T-helper 2 cell treated with Interferon-gamma antibody and Interleukin-4, amounts not matched to agents 5 μg/mL and 100 μg/mL, for 36 hours (primary cell): ENCODE data around the gene RBM4B.
"Not testable (repeated sequence)": the region's sequence is repeated elsewhere in the genome, so short reads cannot be mapped to it uniquely, and the experiment has no call there.

Experiments used
- DNase-seq: peaks from one replicate; pipeline ENCODE4 v3.0.0; 2021; ENCODE audit warnings: low spot score
- H3K27ac Mint-ChIP-seq: one replicate; pipeline ENCODE4 v1.8.0; 2021; ENCODE audit warnings: mild to moderate bottlenecking, mixed read lengths
- H3K27me3 Mint-ChIP-seq: one replicate; pipeline ENCODE4 v1.8.0; 2021; ENCODE audit warnings: low read depth, mixed read lengths
- H3K36me3 Mint-ChIP-seq: one replicate; pipeline ENCODE4 v1.8.0; 2021; ENCODE audit warnings: low read depth, mixed read lengths
- H3K4me1 Mint-ChIP-seq: one replicate; pipeline ENCODE4 v1.8.0; 2021; ENCODE audit warnings: low read depth, mixed read lengths
- H3K4me3 Mint-ChIP-seq: one replicate; pipeline ENCODE4 v1.8.0; 2022; ENCODE audit warnings: mild to moderate bottlenecking, moderate library complexity, mixed read lengths
- H3K9me3 Mint-ChIP-seq: one replicate; pipeline ENCODE4 v1.8.0; 2021; ENCODE audit warnings: mixed read lengths

Gene RBM4B

GRCh38 chr11:66677599-66678375 lies at the start of gene RBM4B:
Gene RBM4B (minus strand): TSS chr11:66677887. CDS start chr11:66677079, 808 bp downstream.
- no peaks in the 10 kb centered on the region for H3K27me3 Mint-ChIP-seq
- H3K4me3 Mint-ChIP-seq, result peak within 1 kb of the TSS; percentile 98
- H3K9me3 Mint-ChIP-seq, result no peaks in the 10 kb centered on the region
- H3K27ac Mint-ChIP-seq, result peak within 1 kb of the TSS; percentile 99
- peak; percentile 94 for DNase-seq
- H3K4me1 Mint-ChIP-seq, result peaks cover 32% of the 10 kb centered on the region
- peaks cover 24% of the 10 kb centered on the region for H3K36me3 Mint-ChIP-seq

- Mint-ChIP-seq H3K27me3 (peaks cover 64% of the 10 kb centered on the region), H3K4me1 (peaks cover 11% of the 10 kb centered on the region), H3K27ac (no peak overlapping the region), H3K4me3 (no peak overlapping the region), H3K36me3 (peaks cover 6% of the 10 kb centered on the region), H3K9me3 (no peaks in the 10 kb centered on the region)
- no peak for DNase-seq
These were observed 48.0 kb upstream of the RBM4B start for GRCh38 chr11:66725647-66726046.

GRCh38 chr11:66725114-66725513 lies 47.4 kb upstream of the RBM4B start:
- Mint-ChIP-seq H3K36me3 (peaks cover 6% of the 10 kb centered on the region), H3K4me1 (peaks cover 16% of the 10 kb centered on the region), H3K9me3 (no peaks in the 10 kb centered on the region), H3K27me3 (peaks cover 62% of the 10 kb centered on the region), H3K27ac (no peak overlapping the region), H3K4me3 (no peak overlapping the region)
- DNase-seq, result no peak

- H3K27ac Mint-ChIP-seq, DNase-seq, H3K36me3 Mint-ChIP-seq, H3K4me3 Mint-ChIP-seq, H3K9me3 Mint-ChIP-seq: not testable (repeated sequence)
- Mint-ChIP-seq H3K4me1 (peaks cover 17% of the 10 kb centered on the region), H3K27me3 (peaks cover 52% of the 10 kb centered on the region)
These were observed 46.5 kb upstream of the RBM4B start for GRCh38 chr11:66724167-66724566.

GRCh38 chr11:66723693-66724092 lies 46.0 kb upstream of the RBM4B start:
- Mint-ChIP-seq H3K27me3 (peaks cover 47% of the 10 kb centered on the region), H3K36me3 (peaks cover 5% of the 10 kb centered on the region), H3K4me3 (no peak overlapping the region), H3K4me1 (peaks cover 15% of the 10 kb centered on the region), H3K27ac (no peak overlapping the region), H3K9me3 (no peaks in the 10 kb centered on the region)
- DNase-seq, result no peak

GRCh38 chr11:66722745-66723651 lies 45.3 kb upstream of the RBM4B start:
- peaks cover 44% of the 10 kb centered on the region for H3K27me3 Mint-ChIP-seq
- H3K9me3 Mint-ChIP-seq, result no peaks in the 10 kb centered on the region
- no peak overlapping the region for H3K27ac Mint-ChIP-seq

GRCh38 chr11:66721939-66722338 lies 44.3 kb upstream of the RBM4B start:
- DNase-seq, result no peak
- H3K36me3 Mint-ChIP-seq, result peaks cover 2% of the 10 kb centered on the region
- peaks cover 39% of the 10 kb centered on the region for H3K27me3 Mint-ChIP-seq
- H3K27ac Mint-ChIP-seq, result no peak overlapping the region
- H3K4me3 Mint-ChIP-seq, result no peak overlapping the region
- H3K9me3 Mint-ChIP-seq, result no peaks in the 10 kb centered on the region
- peaks cover 11% of the 10 kb centered on the region for H3K4me1 Mint-ChIP-seq

More at GRCh38 chr11:66722745-66723651, 45.3 kb upstream of the RBM4B start:
- H3K36me3 Mint-ChIP-seq, result peaks cover 3% of the 10 kb centered on the region
- DNase-seq, result no peak
- peaks cover 13% of the 10 kb centered on the region for H3K4me1 Mint-ChIP-seq
- H3K4me3 Mint-ChIP-seq, result no peak overlapping the region

GRCh38 chr11:66720899-66721470 lies 43.3 kb upstream of the RBM4B start:
- Mint-ChIP-seq H3K36me3 (no peaks in the 10 kb centered on the region), H3K4me1 (peaks cover 6% of the 10 kb centered on the region), H3K27me3 (peaks cover 29% of the 10 kb centered on the region), H3K9me3 (no peaks in the 10 kb centered on the region), H3K4me3 (peak overlapping the region; percentile 67), H3K27ac (no peak overlapping the region)
- DNase-seq, result no peak

- DNase-seq, result peak; percentile 61
- no peaks in the 10 kb centered on the region for H3K36me3 Mint-ChIP-seq
- peaks cover 6% of the 10 kb centered on the region for H3K4me1 Mint-ChIP-seq
- H3K27ac Mint-ChIP-seq, result peak overlapping the region; percentile 79
- no peaks in the 10 kb centered on the region for H3K9me3 Mint-ChIP-seq
- H3K27me3 Mint-ChIP-seq, result peaks cover 23% of the 10 kb centered on the region
- peak overlapping the region; percentile 67 for H3K4me3 Mint-ChIP-seq
These were observed 42.7 kb upstream of the RBM4B start for GRCh38 chr11:66720223-66720898.

- H3K9me3 Mint-ChIP-seq, result no peaks in the 10 kb centered on the region
- no peak overlapping the region for H3K4me3 Mint-ChIP-seq
- H3K27ac Mint-ChIP-seq, result no peak overlapping the region
- peaks cover 6% of the 10 kb centered on the region for H3K4me1 Mint-ChIP-seq
- no peaks in the 10 kb centered on the region for H3K36me3 Mint-ChIP-seq
- DNase-seq, result no peak
- peaks cover 13% of the 10 kb centered on the region for H3K27me3 Mint-ChIP-seq
These were observed 41.6 kb upstream of the RBM4B start for GRCh38 chr11:66719111-66719872.

- Mint-ChIP-seq H3K4me1 (peaks cover 6% of the 10 kb centered on the region), H3K4me3 (no peak overlapping the region), H3K9me3 (no peaks in the 10 kb centered on the region), H3K36me3 (no peaks in the 10 kb centered on the region), H3K27me3 (peaks cover 13% of the 10 kb centered on the region), H3K27ac (no peak overlapping the region)
- no peak for DNase-seq
These were observed 40.8 kb upstream of the RBM4B start for GRCh38 chr11:66718320-66718971.

GRCh38 chr11:66717925-66718319 lies 40.2 kb upstream of the RBM4B start:
- DNase-seq, result no peak
- Mint-ChIP-seq H3K36me3 (no peaks in the 10 kb centered on the region), H3K4me3 (no peak overlapping the region), H3K9me3 (no peaks in the 10 kb centered on the region), H3K27ac (no peak overlapping the region), H3K27me3 (peaks cover 10% of the 10 kb centered on the region), H3K4me1 (peaks cover 6% of the 10 kb centered on the region)
